ENCODE data around the gene PFKFB4.

- no peak for TF ChIP-seq CTCF (IDR thresholded peaks at IDR 0.05; ENCODE audit: poor library complexity)
- TF ChIP-seq EZH2phosphoT487 (IDR thresholded peaks at IDR 0.05; ENCODE audit: low read depth, severe bottlenecking, unreplicated experiment) = no peak
- no peak for TF ChIP-seq EZH2 (IDR thresholded peaks at IDR 0.05; ENCODE audit: borderline replicate concordance)
Measured at GRCh38 chr3:48568476-48568875, 11.9 kb upstream of the PFKFB4 start.

Data from hepatocyte (in vitro differentiated cells).